ENCODE results near the gene PSMG2. TPM values are rescaled to one million over a fixed set of nuclear protein-coding genes. Genes with fewer than 3 reads are reported as not detected.

The PSMG2 gene
- total and polyA plus RNA-seq, 9 of the 15 experiments (the other 6 are each of a cell fraction or from before 2014, with no cell fraction given), result 59.9 to 271 (median 111) TPM

- Histone ChIP-seq H4K20me1 (replicated peaks; ENCODE audit: control insufficient read depth, insufficient read depth, low read length) (peaks cover under 1% of the 10 kb centered on the region; the same call in 1 of the 2 replicates), H3K79me2 (ENCODE audit: control insufficient read depth, insufficient read depth, low read length) (peaks cover 54% of the 10 kb centered on the region), H3K9me1 (ENCODE audit: control insufficient read depth, insufficient read depth, low read length) (no peaks in the 10 kb centered on the region), H2AFZ (ENCODE audit: low read depth, low read length) (no peak overlapping the region), H3K4me2 (ENCODE audit: insufficient read depth, low read length) (no peak overlapping the region), H3K27me3 (ENCODE audit: control insufficient read depth in 2 of 2, insufficient read depth in 2 of 2, low read length in 2 of 2) (no peaks in the 10 kb centered on the region), H3K9ac (ENCODE audit: insufficient read depth in 1 of 2, low read depth in 2 of 2, low read length in 2 of 2) (no peak overlapping the region), H3K4me3 (no peak overlapping the region), H3K36me3 (ENCODE audit: control insufficient read depth, insufficient read depth, low read length) (peaks cover 57% of the 10 kb centered on the region), H3K27ac (ENCODE audit: extremely low read depth, low read depth, low read length) (no peak overlapping the region), H3K9me3 (replicated peaks; ENCODE audit: control insufficient read depth, insufficient read depth, low read depth, low read length) (no peaks in the 10 kb centered on the region), H3K4me1 (replicated peaks in 1 of 2; ENCODE audit: control insufficient read depth in 2 of 2, insufficient read depth in 2 of 2, low read length in 2 of 2) (peaks cover 13 to 14% of the 10 kb centered on the region in 2 experiments)
- TF ChIP-seq ASH1L (IDR thresholded peaks at IDR 0.05; ENCODE audit: borderline replicate concordance, low read depth, partially characterized antibody) (no peak), ADNP (tag; IDR thresholded peaks at IDR 0.05) (no peak), ZC3H11A (IDR thresholded peaks at IDR 0.05; ENCODE audit: low read depth, low read length) (no peak), GTF3C2 (IDR thresholded peaks at IDR 0.05; ENCODE audit: borderline replicate concordance, extremely low read depth, insufficient read length) (no peak), IRF1 (CRISPR knock-in tag; IDR thresholded peaks at IDR 0.05; ENCODE audit: borderline replicate concordance) (no peak), ZNF830 (CRISPR knock-in tag; IDR thresholded peaks at IDR 0.05) (no peak), ZNF23 (CRISPR knock-in tag; IDR thresholded peaks at IDR 0.05) (no peak), ZNF551 (CRISPR knock-in tag; IDR thresholded peaks at IDR 0.05) (no peak), BRD4 (IDR thresholded peaks at IDR 0.05) (no peak), ZNF511 (CRISPR knock-in tag; IDR thresholded peaks at IDR 0.05) (no peak), HMG20A (CRISPR knock-in tag; conservative IDR thresholded peaks at IDR 0.05) (no peak)
- ChIA-PET POLR2A (interaction anchor here (0.6 to 4.0 kb wide), 2 partner anchors 7 to 343 kb away, joined by 3 to 29 read pairs; no protein-coding TSS in a partner anchor), CTCF (ENCODE audit: low intra/inter-chr PET ratio) (interaction anchor here (0.6 kb wide), 1 partner anchor 909 kb away, joined by 3 read pairs; no protein-coding TSS in a partner anchor)
- ATAC-seq, result no peak
- 65% methylated on average over 2 of the region's 2 CpGs for WGBS (ENCODE audit: insufficient coverage, low coverage, missing lambda C conversion rate)
- no peak for FAIRE-seq
- in situ Hi-C loops (cut with MboI), result no loop called here
- BruUV-seq (replicated peaks), result no TSS peak
- DNase-seq (ENCODE audit: extremely low read depth in 1 of 4, low spot score in 3 of 4), result no peak
- intact Hi-C loops (cut with micrococcal nuclease), result no loop called here
These were observed 3.1 kb upstream of the PSMG2 start for GRCh38 chr18:12699747-12700146.

Data from K562 (cell line).